Hematopoietic multipotent progenitor cell (in vitro differentiated cells): Measurements from ENCODE around the gene COL8A2. TPM values are rescaled to one million over a fixed set of nuclear protein-coding genes. Genes with fewer than 3 reads are reported as not detected.

ENCODE experiments used
- DNase-seq, 3 donors: peaks; one replicate each; pipeline ENCODE4 v3.0.0-alpha.2; 2011 to 2015; ENCODE audit warnings: low read depth in 2 of 3, low spot score in 2 of 3
- total RNA-seq: library from RNA; depleted of rRNA; stranded (reverse); fragments of >200 nt; gene quantifications from one replicate; pipeline ENCODE4 v1.2.3, GENCODE V29; 2012

Gene COL8A2
- total RNA-seq, 1 donor = 0.81 TPM

- DNase-seq = no peak
Observed at GRCh38 chr1:36092798-36093185, 32.2 kb downstream of the COL8A2 start.

DNA sequence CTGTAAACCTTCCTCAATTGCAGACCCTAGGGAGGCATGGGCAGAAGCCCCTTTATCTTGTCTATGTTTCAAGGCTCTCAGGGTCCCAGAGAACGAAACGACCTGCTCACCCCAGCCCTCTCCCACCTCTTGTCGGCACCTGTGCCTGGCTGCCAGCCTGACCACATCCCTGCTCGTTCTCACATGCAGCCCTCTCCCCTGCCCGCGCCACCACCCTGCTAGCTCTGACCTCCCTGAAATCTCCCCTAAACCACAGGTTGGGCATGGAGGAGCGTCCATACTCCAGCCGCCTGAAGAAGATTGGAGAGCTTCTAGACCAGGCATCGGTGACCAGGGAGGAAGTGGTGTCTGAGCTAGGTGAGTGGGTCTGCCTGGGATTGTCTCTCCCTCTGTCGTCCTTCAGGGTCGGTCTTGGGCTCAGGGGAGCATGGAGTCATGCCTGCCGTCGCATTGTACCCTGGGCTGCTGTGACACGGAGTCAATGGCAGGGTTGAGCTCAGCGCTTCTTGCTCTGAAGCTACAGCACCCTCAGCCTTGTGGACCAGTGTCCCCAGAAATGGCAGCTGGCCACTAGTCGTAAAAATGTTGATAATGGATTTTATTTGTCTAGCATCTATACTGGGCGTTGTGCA lies 32.7 kb downstream of the COL8A2 start:
- no peak for DNase-seq

- DNase-seq = no peak
Observed at GRCh38 chr1:36091698-36092097, 33.3 kb downstream of the COL8A2 start.

- DNase-seq = no peak
Observed at GRCh38 chr1:36091141-36091540, 33.9 kb downstream of the COL8A2 start.

DNA sequence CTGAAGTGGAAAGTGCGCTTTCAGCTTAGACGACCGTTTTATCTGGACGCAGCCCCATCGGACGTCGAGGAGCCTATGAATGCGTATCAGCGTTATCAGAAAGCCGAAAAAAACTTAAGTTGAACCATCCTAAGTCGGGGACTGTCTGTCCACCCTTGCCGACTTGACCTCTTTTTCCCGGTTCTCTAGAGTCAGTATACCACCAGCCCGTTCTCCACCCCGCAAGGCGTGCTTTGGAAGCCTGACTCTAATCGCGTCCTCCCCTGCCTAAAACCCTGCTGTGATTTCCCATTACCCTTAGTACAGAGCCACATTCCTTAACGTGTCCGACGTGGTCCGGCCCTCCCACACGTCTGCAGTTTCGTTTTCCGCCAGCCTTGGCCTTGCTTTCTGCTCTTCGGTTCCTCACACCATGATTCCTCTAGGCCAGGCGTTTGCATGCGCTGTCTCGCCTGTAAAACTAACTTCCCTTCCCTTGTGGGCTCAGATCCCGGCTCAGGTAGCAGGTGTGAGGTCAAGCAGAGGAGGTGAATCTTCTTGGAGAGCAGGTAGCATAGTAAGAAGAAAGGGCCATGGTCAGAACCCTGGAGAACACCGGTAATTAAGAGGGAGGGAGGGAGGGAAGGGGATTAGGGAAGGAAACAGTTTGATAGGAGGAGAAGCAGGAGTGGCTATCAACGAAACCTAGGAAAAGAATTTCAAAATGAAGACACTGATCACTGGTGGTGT lies 35.5 kb downstream of the COL8A2 start:
- peak in 1 of 3 donors; percentile 32 for DNase-seq

DNA sequence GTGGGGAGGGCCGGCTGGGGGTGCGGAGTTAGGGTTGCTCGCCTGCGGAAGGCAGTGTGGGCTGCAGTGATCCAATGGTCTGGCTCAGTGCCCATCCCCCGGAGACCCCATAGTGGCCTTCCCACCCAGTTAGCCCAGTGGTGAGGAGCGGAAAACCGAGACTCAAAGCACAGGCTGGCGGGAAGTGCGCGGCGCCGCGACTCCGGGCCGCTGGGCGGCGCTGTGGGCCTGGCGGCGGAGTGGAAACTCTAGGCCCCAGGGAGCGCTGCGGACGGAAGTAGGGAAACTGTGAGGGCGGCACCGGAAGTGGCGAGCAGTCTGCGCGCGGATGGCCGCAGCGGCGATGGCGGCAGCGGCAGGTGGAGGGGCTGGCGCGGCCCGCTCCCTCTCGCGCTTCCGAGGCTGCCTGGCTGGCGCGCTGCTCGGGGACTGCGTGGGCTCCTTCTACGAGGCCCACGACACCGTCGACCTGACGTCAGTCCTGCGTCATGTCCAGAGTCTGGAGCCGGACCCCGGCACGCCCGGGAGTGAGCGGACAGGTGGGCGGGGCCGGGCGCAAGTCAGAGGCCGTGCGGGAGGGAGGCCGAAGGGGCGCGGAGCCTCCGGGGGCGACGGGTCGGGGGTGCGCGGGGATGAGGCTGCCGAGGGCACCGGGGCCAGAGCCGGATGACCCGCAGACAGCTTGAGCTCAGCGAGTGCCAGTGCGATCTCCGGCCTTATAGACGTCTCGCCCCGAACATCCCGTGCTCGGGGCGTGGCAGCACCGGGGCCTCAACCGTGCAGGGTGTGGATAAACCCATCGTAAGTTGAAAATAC lies 36.2 kb downstream of the COL8A2 start, which contains the start of gene ADPRS:
ADPRS (plus strand) TSS at position 316 of the 816 bp plus-strand sequence; CDS start at position 329, 13 bp downstream.
- DNase-seq = peak; percentile 85 to 90 (median 90)

GRCh38 chr1:36088265-36088576 lies 36.8 kb downstream of the COL8A2 start:
- no peak for DNase-seq

DNA sequence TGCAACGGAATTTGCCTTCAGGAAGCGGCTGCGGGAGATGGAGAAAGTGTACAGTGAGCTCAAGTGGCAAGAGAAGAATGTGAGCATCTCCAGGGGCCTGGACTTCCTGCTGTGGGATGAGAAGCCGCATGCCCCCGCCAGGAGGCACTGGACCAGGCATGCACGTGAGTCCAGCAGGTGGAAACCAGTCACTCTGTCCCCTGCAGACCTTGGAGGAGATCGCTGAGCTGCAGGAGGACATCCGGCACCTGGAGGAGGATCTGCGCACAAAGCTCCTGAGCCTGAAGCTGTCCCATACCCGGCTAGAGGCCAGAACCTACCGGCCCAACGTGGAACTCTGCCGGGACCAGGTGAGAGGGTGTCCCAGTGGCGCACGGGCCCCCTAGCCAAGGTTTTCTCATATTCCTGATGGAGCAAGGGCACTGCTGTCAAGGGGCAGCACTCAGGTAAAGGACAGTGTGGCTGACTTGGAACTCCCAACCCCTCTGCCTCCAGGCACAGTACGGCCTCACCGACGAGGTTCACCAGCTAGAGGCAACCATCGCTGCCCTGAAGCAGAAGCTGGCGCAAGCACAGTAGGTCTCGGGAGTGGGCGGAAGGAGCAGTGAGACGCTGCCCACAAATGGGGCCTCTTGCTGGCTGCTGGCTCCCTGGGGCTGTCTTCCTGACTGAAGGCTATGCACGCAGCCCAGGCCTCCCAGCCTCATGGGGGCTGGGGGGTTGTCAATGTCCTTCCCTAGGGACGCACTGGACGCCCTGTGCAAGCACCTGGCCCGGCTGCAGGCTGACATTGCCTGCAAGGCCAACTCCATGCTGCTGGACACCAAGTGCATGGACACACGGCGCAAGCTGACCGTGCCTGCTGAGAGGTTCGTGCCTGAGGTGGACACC lies 37.5 kb downstream of the COL8A2 start:
- DNase-seq = no peak

DNA sequence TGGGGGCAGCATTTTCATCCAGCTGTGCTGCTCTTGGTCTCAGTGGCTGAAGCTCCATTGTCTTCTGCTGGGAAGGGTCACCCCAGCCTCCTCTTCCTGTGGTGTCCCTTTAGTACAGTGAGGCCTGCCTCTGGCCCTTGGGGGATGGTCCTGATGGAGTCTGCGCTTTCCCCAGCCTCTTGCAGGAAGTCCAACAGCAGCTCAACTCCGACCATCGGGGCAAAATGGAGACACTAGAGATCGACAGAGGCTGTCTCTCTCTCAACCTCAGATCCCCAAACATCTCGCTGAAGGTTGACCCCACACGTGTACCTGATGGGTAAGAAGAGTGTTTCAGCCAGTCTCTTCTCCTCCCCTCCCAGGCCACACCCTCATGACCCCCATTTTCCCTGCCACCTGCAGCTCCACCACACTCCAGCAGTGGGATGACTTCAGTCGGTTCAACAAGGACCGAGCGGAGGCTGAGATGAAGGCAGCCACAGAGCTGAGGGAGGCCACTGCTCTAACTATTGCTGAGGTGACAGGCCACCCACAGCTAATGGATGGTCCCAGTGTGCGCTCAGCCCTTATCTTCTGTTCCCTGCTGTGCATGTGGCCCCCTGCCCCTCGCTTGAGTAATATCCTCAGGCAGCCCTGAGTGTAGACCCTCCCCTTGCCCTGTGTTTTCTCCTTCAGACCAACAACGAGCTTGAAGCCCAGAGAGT lies 38.3 kb downstream of the COL8A2 start:
- no peak for DNase-seq

DNA sequence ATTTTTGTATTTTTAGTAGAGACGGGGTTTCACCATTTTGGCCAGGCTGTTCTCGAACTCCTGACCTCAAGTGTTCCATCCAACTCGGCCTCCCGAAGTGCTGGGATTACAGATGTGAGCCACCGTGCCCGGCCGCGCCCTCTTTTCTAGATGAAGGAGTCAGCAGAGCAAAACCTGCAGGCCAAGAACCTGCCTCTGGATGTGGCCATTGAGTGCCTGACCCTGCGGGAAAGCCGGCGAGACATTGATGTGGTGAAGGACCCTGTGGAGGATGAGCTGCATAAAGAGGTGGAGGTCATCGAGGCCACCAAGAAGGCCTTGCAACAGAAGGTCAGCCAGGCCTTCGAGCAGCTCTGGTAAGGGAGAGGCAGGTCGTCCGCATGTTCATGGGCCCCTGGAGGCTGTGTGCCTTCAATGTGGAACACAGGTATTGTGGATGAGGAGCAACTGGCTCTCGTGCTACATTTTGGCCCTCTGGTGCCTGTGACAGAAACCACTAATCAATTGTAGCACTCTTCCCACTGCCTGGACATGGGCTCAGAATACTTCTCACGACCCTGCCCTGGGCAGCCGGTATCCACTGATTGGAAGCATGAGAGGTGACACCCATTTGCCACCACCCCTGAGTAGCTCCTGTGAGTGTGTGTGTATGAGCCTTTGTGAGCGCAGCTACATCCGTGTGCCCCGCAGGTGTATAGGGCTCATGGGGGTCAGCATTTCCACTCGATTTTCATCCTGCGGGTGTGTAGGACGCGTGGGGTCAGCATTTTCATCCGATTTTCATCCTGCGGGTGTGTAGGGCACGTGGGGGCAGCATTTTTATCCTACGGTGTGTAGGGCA lies 39.1 kb downstream of the COL8A2 start:
- no peak for DNase-seq

DNA sequence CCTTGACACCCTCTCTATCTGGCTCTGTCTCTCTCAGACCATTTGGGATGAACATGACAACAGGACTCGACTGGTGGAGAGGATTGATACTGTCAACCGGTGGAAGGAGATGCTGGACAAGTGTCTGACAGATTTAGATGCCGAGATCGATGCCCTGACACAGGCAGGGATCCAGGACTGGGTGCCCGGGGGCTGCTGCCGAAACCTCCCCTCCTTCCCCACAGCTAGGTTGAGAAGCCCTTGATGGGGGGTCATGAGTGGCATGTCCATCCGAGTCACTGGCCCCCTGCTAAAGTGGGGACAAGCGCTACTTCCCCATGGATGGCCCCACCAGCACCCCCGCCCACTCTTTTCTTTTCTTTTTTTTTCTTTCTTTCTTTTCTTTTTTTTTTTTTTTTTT lies 39.9 kb downstream of the COL8A2 start:
- no peak for DNase-seq

GRCh38 chr1:36084497-36085115 lies 40.4 kb downstream of the COL8A2 start:
- DNase-seq = no peak

GRCh38 chr1:36083635-36084496 lies 41.2 kb downstream of the COL8A2 start, which contains the start of gene TEKT2:
TSS of gene TEKT2 (plus strand) at chr1:36084094. CDS start at chr1:36084922, 828 bp downstream.
- DNase-seq = peak in 2 of 3 donors; percentile 74 to 81

- no peak for DNase-seq
Observed at GRCh38 chr1:36083219-36083618, 41.8 kb downstream of the COL8A2 start.

DNA sequence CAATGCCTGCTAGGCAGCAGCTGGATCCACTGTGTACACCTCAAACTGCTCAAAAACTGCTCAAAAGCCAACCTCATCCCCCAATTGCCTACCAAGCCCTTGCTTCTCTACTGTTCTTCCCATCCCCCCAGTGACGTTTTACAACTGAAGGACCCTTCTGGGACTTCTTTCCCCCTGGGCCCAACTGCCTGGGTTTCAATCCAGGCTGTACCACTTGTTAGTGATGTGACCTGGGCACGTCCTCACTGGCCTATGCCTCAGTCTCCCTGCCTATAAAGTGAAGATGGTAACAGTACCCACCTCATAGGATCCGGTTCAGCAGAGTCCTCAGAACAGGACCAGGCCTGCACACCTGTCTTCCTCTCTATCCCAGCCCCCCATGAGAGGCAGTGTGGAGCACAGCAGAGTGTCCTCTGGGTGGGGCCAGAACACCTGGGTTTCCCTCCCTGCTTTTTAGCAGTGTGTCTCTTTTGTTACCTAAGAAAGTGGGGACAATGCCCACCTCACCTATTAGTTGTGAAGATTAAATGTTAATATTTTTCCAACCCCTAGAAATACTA lies 43.0 kb downstream of the COL8A2 start:
- DNase-seq = no peak

DNA sequence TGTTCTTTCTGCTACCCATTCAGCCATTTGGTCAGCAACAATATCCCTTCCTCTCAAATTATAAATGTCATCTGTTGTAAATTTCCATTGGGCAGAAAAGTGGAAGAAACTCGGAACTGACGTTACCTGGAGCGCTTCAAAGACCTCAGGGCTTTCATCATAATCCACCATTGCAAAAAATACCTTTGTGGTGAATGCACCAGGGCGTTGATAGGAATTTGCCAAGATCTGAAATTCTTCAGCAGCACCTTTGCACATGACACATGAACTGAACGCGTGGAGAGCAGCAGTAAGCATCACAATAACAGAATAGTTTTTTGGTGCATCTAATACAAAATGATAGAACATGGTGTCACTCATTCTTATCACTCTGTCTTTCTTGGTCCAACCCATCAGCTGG lies 44.2 kb downstream of the COL8A2 start:
- DNase-seq = no peak

GRCh38 chr1:36080236-36080635 lies 44.8 kb downstream of the COL8A2 start:
- no peak for DNase-seq
